Measurements from ENCODE around the gene FHAD1.
"Not testable (repeated sequence)": the region's sequence is repeated elsewhere in the genome, so short reads cannot be mapped to it uniquely, and the experiment has no call there.

Gene FHAD1

DNA sequence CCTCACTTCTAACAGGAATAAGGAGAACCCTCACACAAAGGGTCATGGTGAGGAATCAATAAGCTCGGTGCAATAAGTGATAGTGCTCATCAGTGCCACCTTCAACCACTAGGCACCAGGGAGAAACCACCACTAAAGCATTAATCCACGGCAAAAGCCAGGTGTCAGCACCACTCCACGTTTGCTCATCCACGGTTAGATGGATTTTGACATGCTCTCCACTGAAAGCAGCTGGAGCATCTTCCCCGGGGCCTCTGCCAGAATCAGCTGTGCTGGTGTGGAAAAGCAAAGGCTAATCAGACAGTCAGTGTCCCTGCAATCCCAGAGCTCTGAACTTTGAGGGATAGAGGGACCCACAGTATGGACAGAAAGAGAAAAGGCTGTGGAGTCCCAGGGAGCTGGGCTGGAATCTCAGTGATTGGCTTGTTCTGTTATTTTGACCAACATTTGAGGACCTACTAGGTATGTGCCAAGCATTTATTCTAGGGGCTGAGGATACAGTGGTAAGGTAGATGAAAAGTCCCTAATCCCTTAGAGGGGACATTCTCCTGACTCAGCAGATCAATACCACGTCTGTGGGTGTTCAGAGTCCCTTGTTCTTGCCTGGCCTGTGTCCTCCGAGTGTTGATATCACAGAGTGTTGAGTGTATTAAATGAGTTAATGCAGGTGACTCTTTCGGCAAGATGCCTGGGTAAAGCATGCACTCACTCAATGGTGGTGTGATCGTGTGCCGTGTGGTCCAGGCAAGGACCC is 41.3 kb downstream of the FHAD1 start:
- no peak for DNase-seq (ENCODE audit: low read depth, low spot score)
- in situ Hi-C loops (cut with HindIII; ENCODE audit: low sequenced_read_pairs): no loop called here
- H3K4me3 ChIP-seq (ENCODE audit: low read depth, low read length): no peak overlapping the region
- TF ChIP-seq, protein P1, sequence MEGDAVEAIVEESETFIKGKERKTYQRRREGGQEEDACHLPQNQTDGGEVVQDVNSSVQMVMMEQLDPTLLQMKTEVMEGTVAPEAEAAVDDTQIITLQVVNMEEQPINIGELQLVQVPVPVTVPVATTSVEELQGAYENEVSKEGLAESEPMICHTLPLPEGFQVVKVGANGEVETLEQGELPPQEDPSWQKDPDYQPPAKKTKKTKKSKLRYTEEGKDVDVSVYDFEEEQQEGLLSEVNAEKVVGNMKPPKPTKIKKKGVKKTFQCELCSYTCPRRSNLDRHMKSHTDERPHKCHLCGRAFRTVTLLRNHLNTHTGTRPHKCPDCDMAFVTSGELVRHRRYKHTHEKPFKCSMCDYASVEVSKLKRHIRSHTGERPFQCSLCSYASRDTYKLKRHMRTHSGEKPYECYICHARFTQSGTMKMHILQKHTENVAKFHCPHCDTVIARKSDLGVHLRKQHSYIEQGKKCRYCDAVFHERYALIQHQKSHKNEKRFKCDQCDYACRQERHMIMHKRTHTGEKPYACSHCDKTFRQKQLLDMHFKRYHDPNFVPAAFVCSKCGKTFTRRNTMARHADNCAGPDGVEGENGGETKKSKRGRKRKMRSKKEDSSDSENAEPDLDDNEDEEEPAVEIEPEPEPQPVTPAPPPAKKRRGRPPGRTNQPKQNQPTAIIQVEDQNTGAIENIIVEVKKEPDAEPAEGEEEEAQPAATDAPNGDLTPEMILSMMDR (IDR thresholded peaks at IDR 0.05; ENCODE audit: low read depth, low read length): peak; percentile 10

DNA sequence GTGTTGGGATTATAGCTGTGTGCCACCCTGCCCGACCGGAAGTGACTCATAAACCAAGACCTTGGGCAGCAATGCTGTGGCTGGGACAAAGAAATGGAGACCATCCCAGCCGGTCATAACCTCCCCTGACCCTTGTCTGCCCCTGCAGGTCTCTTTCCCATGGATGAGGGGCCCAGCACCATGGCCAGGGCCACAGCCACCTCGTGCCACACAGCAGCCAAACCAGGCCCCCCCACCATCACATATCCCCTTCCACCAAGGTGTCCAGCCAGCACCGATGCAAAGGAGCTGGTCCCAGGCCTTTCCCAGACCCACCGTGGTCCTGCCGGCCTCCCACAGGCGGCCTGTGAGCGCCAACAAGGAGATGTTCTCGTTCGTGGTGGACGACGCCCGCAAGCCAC is 42.2 kb downstream of the FHAD1 start:
- no peak overlapping the region for H3K4me3 ChIP-seq (ENCODE audit: low read depth, low read length)
- DNase-seq (ENCODE audit: low read depth, low spot score): no peak
- in situ Hi-C loops (cut with HindIII; ENCODE audit: low sequenced_read_pairs): no loop called here
- TF ChIP-seq, protein P1 (IDR thresholded peaks at IDR 0.05; ENCODE audit: low read depth, low read length): no peak

DNA sequence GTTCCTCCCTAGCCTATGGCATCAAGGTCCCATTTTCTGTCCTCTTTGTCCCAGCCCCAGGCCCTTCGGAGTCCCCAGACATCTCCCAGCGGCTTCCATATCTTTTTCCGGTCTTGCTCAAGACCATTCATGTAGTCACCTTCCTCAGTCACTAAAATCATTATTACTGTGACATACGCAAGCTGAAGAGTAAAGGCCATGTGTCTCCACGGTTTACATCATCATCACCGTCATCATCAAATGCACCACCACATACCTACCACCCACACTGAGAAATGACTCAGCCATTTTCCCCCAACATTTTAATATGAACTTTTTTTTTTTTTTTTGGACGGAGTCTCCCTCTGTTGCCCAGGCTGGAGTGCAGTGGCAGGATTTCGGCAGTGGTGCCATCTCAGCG is 43.4 kb downstream of the FHAD1 start:
- TF ChIP-seq, protein P1 (IDR thresholded peaks at IDR 0.05; ENCODE audit: low read depth, low read length): no peak
- no peak overlapping the region for H3K4me3 ChIP-seq (ENCODE audit: low read depth, low read length)
- DNase-seq (ENCODE audit: low read depth, low spot score): peak; percentile 60
- in situ Hi-C loops (cut with HindIII; ENCODE audit: low sequenced_read_pairs): no loop called here

DNA sequence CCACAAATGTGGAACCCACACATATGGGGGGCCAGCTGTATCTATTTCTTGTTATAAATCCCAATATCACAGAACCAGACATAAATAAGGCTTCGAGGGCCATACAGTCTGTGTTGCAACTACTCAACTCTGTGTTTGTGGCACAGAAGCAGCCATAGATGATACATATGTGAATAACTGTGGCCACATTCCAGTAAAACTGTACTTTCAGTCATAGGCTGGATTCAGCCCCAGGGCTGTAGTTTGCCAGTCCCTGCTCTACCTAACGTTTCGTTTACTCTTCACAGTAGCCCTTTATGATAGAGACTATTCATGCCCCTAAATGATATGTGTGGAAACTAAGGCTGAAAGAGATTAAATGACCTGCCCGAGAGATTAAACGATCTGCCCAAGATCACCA is 48.7 kb downstream of the FHAD1 start:
- in situ Hi-C loops (cut with HindIII; ENCODE audit: low sequenced_read_pairs): no loop called here
- DNase-seq (ENCODE audit: low read depth, low spot score): no peak
- TF ChIP-seq, protein P1 (IDR thresholded peaks at IDR 0.05; ENCODE audit: low read depth, low read length): no peak
- H3K4me3 ChIP-seq (ENCODE audit: low read depth, low read length): no peak overlapping the region

DNA sequence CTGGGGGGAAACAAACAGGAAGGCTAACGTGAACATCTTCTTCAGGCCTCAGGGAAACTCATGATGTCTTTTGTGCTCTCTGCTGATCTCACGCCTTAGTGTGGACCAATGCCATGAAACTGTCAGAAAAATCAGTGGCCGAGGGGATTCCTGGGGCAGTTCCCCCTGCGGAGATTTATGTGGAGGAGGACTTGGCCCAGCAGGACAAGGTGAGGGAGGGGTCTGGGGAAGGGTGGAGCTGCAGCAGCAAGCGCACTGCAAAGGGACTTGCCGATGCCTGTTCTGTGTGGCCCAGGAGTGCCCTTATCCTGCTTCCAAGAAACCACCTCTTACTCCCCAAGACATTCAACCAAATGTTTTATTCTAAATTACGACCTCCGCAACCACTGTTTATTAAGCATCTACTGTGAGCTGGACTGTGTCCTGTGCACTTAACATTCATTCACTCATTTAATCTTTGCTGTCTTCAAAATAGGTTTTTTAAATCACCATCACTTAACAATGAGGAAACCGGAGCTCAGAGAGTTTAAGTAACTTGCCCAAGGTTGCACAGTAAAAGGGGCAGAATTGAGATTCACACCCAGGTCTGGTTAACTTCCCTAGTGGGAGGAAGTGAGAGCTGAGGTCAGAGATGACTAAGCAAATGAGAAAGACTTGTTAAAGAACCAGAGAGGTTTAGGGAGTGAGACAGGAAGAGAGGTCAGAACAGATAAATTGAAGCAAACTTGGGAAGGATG is 49.7 kb downstream of the FHAD1 start:
- TF ChIP-seq, protein P1 (IDR thresholded peaks at IDR 0.05; ENCODE audit: low read depth, low read length): no peak
- H3K4me3 ChIP-seq (ENCODE audit: low read depth, low read length): no peak overlapping the region
- no peak for DNase-seq (ENCODE audit: low read depth, low spot score)
- in situ Hi-C loops (cut with HindIII; ENCODE audit: low sequenced_read_pairs): no loop called here

DNA sequence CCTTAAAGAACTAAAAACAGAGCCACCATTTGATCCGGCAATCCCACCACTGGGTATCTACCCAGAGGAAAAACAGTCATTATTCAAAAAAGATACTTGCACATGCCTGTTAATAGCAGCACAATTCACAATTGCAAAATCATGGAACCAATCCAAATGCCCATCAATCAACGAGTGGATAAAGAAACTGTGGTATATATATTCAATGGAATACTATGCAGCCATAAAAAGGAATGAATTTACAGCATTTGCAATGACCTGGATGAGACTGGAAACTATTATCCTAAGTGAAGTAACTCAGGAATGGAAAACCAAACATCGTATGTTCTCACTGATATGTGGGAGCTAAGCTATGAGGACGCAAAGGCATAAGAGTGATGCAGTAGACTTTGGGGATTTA is 51.0 kb downstream of the FHAD1 start:
- DNase-seq (ENCODE audit: low read depth, low spot score); in situ Hi-C loops (cut with HindIII; ENCODE audit: low sequenced_read_pairs); H3K4me3 ChIP-seq (ENCODE audit: low read depth, low read length): not testable (repeated sequence)

DNA sequence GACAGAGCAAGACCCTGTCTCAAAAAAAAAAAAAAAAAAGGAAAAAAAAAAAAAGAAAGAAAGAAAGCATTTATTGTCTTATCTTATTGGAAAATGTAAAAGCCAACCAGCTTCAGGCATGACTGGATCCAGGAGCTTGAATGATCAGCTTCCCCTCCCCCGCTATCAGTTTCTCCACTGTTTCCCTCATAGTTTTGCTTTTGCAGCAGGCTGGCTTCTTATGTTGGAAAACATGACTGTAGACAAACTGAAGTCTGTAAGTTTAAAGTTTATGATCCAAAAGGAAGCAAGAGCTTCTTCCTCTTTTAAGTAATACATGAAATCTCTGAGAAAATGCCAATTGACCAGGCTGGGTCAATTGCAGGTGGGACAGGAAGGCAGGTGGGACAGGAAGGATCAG is 52.2 kb downstream of the FHAD1 start:
- TF ChIP-seq, protein P1 (IDR thresholded peaks at IDR 0.05; ENCODE audit: low read depth, low read length): no peak
- H3K4me3 ChIP-seq (ENCODE audit: low read depth, low read length): no peak overlapping the region
- in situ Hi-C loops (cut with HindIII; ENCODE audit: low sequenced_read_pairs): no loop called here
- DNase-seq (ENCODE audit: low read depth, low spot score): no peak
